Trophoblast cell (in vitro differentiated cells and primary cell): ENCODE measurements around the gene ZFP28.

ENCODE experiments used
- DNase-seq, 2 donors: peaks; one replicate each; pipeline ENCODE4 v3.0.0-alpha.2; 2016
- H2AFZ ChIP-seq: 2 replicates; pipeline ENCODE4 v1.6.1; 2013; ENCODE audit warnings: low read length, moderate library complexity, mild to moderate bottlenecking; ENCODE audit not compliant: insufficient read depth, poor library complexity
- H2AK5ac ChIP-seq: 2 replicates; pipeline ENCODE4 v1.6.1; 2013; ENCODE audit warnings: mild to moderate bottlenecking, low read length
- H2BK120ac ChIP-seq: 2 replicates; pipeline ENCODE4 v1.6.1; 2013; ENCODE audit warnings: low read length, mild to moderate bottlenecking, moderate library complexity; ENCODE audit not compliant: insufficient read depth, poor library complexity
- H2BK12ac ChIP-seq: 2 replicates; pipeline ENCODE4 v1.6.1; 2013; ENCODE audit warnings: mild to moderate bottlenecking, low read length, moderate library complexity
- H2BK5ac ChIP-seq: 2 replicates; pipeline ENCODE4 v1.6.1; 2013; ENCODE audit warnings: low read length, low read depth, moderate library complexity, mild to moderate bottlenecking; ENCODE audit not compliant: poor library complexity
- H3K14ac ChIP-seq: 2 replicates; pipeline ENCODE4 v1.6.1; 2013; ENCODE audit warnings: mild to moderate bottlenecking, low read length
- H3K18ac ChIP-seq: 2 replicates; pipeline ENCODE4 v1.6.1; 2013; ENCODE audit warnings: mild to moderate bottlenecking, low read length
- H3K23ac ChIP-seq: 2 replicates; pipeline ENCODE4 v1.6.1; 2013; ENCODE audit warnings: low read length
- H3K27ac ChIP-seq: 2 replicates; pipeline ENCODE4 v1.5.1; 2013; ENCODE audit warnings: low read depth, mild to moderate bottlenecking, inconsistent platforms, low read length, moderate library complexity
- H3K27me3 ChIP-seq: 2 replicates; pipeline ENCODE4 v1.6.1; 2013; ENCODE audit warnings: inconsistent platforms, mild to moderate bottlenecking, low read length, moderate library complexity; ENCODE audit not compliant: insufficient read depth
- H3K36me3 ChIP-seq, 2 experiments: 1 replicate in 1 of 2; 2 replicates in 1 of 2; pipeline ENCODE4 v1.6.1; 2013; ENCODE audit warnings: low read length in 2 of 2, mild to moderate bottlenecking in 2 of 2, moderate library complexity in 1 of 2; ENCODE audit not compliant: insufficient read depth in 2 of 2, control insufficient read depth in 1 of 2
- H3K4ac ChIP-seq: 2 replicates; pipeline ENCODE4 v1.6.1; 2013; ENCODE audit warnings: low read depth, mild to moderate bottlenecking, low read length, moderate library complexity
- H3K4me1 ChIP-seq, 2 experiments: 1 replicate in 1 of 2; 2 replicates in 1 of 2; pipeline ENCODE4 v1.6.1; 2013; ENCODE audit warnings: low read length in 2 of 2, mild to moderate bottlenecking in 2 of 2, moderate library complexity in 1 of 2; ENCODE audit not compliant: insufficient read depth in 2 of 2, control insufficient read depth in 1 of 2
- H3K4me2 ChIP-seq: 2 replicates; pipeline ENCODE4 v1.6.1; 2013; ENCODE audit warnings: inconsistent platforms, mild to moderate bottlenecking, low read length, moderate library complexity
- H3K4me3 ChIP-seq: 2 replicates; pipeline ENCODE4 v1.5.1; 2013; ENCODE audit warnings: mild to moderate bottlenecking, low read depth, low read length, inconsistent platforms
- H3K79me1 ChIP-seq: one replicate; pipeline ENCODE4 v1.6.1; 2013; ENCODE audit warnings: low read length
- H3K79me2 ChIP-seq: 2 replicates; pipeline ENCODE4 v1.6.1; 2013; ENCODE audit warnings: low read length, mild to moderate bottlenecking; ENCODE audit not compliant: control insufficient read depth, insufficient read depth, poor library complexity
- H3K9ac ChIP-seq: 2 replicates; pipeline ENCODE4 v1.6.1; 2013; ENCODE audit warnings: mild to moderate bottlenecking, low read length
- H3K9me3 ChIP-seq: 2 replicates; pipeline ENCODE4 v1.6.1; 2013; ENCODE audit warnings: low read depth, mild to moderate bottlenecking, control low read depth, inconsistent platforms, low read length; ENCODE audit not compliant: insufficient read depth
- H4K12ac ChIP-seq: 2 replicates; pipeline ENCODE4 v1.6.1; 2013; ENCODE audit warnings: low read depth, mild to moderate bottlenecking, low read length, moderate library complexity
- H4K8ac ChIP-seq: 2 replicates; pipeline ENCODE4 v1.6.1; 2013; ENCODE audit warnings: low read depth, mild to moderate bottlenecking, low read length, moderate library complexity
- H4K91ac ChIP-seq: one replicate; pipeline ENCODE4 v1.6.1; 2013; ENCODE audit warnings: low read depth, mild to moderate bottlenecking, low read length, moderate library complexity
- WGBS: extraction: QIAGEN DNeasy Blood & Tissue Kit; methylation state at CpG from one replicate; pipeline ENCODE4 v1.1.7; 2013; ENCODE audit warnings: missing lambda C conversion rate; ENCODE audit not compliant: insufficient read length, insufficient coverage; ENCODE audit errors: extremely low coverage; 5-methylcytosine and 5-hydroxymethylcytosine counted together

The ZFP28 gene

DNA sequence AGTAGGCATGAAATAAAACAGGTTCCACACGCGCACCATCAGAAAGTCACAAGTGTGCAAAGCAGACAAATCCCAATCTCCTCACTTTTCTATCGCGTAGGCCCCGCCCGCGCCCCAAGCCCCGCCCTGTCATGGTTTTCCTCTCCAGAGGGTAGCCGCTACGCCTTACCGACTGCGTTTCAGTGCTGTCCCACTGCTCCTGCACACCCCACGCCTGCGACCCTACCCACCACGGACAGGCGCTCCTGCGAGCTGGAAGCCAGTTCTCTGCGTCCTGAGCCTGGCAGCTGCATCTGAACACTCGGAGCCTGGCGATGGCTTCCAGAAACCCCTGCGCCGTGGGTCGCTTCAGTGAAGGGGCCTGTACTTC, 28.1 kb downstream of the ZFP28 start:
- no CpG with 5 or more reads among the region's 23 CpGs for WGBS
- H2BK120ac ChIP-seq, result no peak overlapping the region
- peak overlapping the region; percentile 92 for H2AFZ ChIP-seq
- H3K4me3 ChIP-seq, result peak overlapping the region; percentile 87
- peaks cover 9% of the 10 kb centered on the region for H3K79me2 ChIP-seq
- H2BK12ac ChIP-seq, result no peak overlapping the region
- H2BK5ac ChIP-seq, result no peak overlapping the region
- H3K14ac ChIP-seq, result peak overlapping the region; percentile 16
- peaks cover 7% of the 10 kb centered on the region for H3K79me1 ChIP-seq
- H3K27me3 ChIP-seq, result no peaks in the 10 kb centered on the region
- H4K12ac ChIP-seq, result peak overlapping the region; percentile 14
- peak overlapping the region; percentile 8 for H4K91ac ChIP-seq
- peaks cover 5 to 6% of the 10 kb centered on the region in 2 experiments for H3K4me1 ChIP-seq
- H3K9me3 ChIP-seq, result peaks cover 14% of the 10 kb centered on the region
- peak overlapping the region; percentile 82 for H4K8ac ChIP-seq
- DNase-seq, result peak; percentile 0 to 44
- H3K27ac ChIP-seq, result no peak overlapping the region
- no peak overlapping the region for H2AK5ac ChIP-seq
- H3K4ac ChIP-seq, result no peak overlapping the region
- peak overlapping the region; percentile 82 for H3K9ac ChIP-seq
- H3K36me3 ChIP-seq, result peaks cover 5 to 14% of the 10 kb centered on the region in 2 experiments
- H3K23ac ChIP-seq, result no peak overlapping the region
- H3K4me2 ChIP-seq, result peak overlapping the region; percentile 69
- peak overlapping the region; percentile 2 for H3K18ac ChIP-seq

DNA sequence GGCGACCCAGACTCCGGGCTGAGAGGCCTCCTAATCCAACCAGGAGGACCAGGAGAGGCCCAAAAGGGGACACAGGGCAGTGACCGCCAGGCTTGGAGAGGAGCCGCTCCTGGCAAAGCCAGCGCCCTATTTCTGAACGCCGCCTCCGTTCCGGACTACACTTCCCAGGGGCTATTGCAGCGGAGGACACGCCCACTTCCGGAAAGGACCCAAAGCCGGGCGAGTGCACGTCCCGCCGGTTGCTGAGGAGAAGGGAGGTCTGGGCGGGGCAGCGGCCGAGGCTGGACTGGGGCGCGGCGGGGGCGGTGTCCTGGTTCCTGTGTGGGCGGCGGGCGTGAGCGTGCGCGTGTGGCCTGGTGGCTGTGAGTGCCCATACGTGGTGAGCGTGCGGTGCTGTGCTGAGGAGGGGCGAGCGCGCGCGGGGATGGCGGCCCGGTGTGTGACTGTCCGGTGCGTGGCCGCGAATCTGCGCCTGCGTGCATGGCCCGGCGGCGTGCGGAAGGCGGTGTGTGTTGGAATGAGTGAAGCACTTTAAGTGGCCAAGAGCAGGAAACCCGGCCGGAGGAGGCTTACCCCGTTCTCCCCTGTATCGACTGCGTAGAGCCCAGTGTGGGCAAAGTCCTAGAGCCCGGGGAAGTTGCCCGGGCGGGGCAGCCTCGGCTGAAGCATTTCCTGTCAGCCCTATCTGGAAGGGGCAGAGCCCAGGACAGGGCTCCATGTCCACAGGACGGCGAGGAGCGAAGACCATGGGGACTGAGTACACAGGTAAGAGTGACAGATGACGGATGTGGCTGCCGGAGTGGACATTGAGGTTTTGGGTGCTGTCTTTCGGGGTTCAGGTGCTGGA, 28.7 kb downstream of the ZFP28 start, which contains the start of gene ZNF470:
Gene ZNF470 (plus strand): TSS at position 195 of the 847 bp plus-strand sequence. CDS start 2,844 bp downstream, outside the sequence.
- Histone ChIP-seq H2BK120ac (peak within 1 kb of the TSS; percentile 38), H2BK12ac (no peak within 1 kb of the TSS), H3K9me3 (peaks cover 11% of the 10 kb centered on the region), H4K91ac (peak within 1 kb of the TSS; percentile 8), H4K8ac (peak within 1 kb of the TSS; percentile 93), H3K4me2 (peak within 1 kb of the TSS; percentile 69), H3K4ac (peak within 1 kb of the TSS; percentile 9), H4K12ac (peak within 1 kb of the TSS; percentile 37), H3K23ac (no peak within 1 kb of the TSS), H3K36me3 (peaks cover 2 to 14% of the 10 kb centered on the region in 2 experiments), H3K4me3 (peak within 1 kb of the TSS; percentile 87), H3K4me1 (peaks cover 5 to 6% of the 10 kb centered on the region in 2 experiments), H3K27me3 (no peaks in the 10 kb centered on the region), H3K79me2 (peaks cover 9% of the 10 kb centered on the region), H3K18ac (peak within 1 kb of the TSS; percentile 80), H3K79me1 (peaks cover 7% of the 10 kb centered on the region), H3K14ac (peak within 1 kb of the TSS; percentile 46), H3K9ac (peak within 1 kb of the TSS; percentile 82), H3K27ac (no peak within 1 kb of the TSS), H2AFZ (peak within 1 kb of the TSS; percentile 92), H2BK5ac (no peak within 1 kb of the TSS), H2AK5ac (no peak within 1 kb of the TSS)
- no CpG with 5 or more reads among the region's 66 CpGs for WGBS
- peak; percentile 92 to 95 for DNase-seq

- Histone ChIP-seq H2BK5ac (no peak overlapping the region), H3K27ac (no peak overlapping the region), H3K4ac (no peak overlapping the region), H3K4me3 (no peak overlapping the region), H3K79me2 (peaks cover 4% of the 10 kb centered on the region), H3K18ac (no peak overlapping the region), H3K27me3 (no peaks in the 10 kb centered on the region), H4K91ac (no peak overlapping the region), H2BK120ac (no peak overlapping the region), H3K4me2 (no peak overlapping the region), H4K12ac (no peak overlapping the region), H3K79me1 (peaks cover under 1% of the 10 kb centered on the region), H3K36me3 (peaks cover 2 to 16% of the 10 kb centered on the region in 2 experiments), H2AK5ac (no peak overlapping the region), H2AFZ (no peak overlapping the region), H4K8ac (no peak overlapping the region), H3K14ac (no peak overlapping the region), H3K9ac (no peak overlapping the region), H3K23ac (no peak overlapping the region), H2BK12ac (no peak overlapping the region), H3K4me1 (peaks cover 5 to 6% of the 10 kb centered on the region in 2 experiments), H3K9me3 (peaks cover 12% of the 10 kb centered on the region)
- no CpG with 5 or more reads among the region's 2 CpGs for WGBS
- DNase-seq, result no peak
Measured at GRCh38 chr19:56572589-56572988, 33.8 kb downstream of the ZFP28 start.

DNA sequence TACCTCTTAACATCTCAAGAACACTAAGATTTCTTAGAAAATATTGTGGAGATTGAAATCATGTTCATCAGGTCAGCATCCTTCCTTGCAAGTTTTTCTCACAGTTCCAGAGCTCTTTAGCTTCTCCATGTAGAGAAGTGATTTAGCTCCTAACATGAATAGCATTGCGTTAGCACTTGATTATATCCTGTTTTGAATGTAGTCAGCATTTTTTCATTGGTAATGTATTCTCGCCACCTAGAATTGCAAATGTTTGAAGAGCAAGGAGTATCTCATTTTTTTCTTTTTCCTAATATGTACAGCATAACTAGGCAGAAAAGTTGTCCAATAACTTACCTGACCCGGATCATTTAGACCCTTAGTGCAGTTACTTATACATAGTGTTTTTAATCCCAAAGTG, 35.2 kb downstream of the ZFP28 start:
- H2BK12ac ChIP-seq, result no peak overlapping the region
- no peak overlapping the region for H4K8ac ChIP-seq
- H4K91ac ChIP-seq, result no peak overlapping the region
- no peaks in the 10 kb centered on the region for H3K79me2 ChIP-seq
- H3K18ac ChIP-seq, result no peak overlapping the region
- no peak for DNase-seq
- no peak overlapping the region for H2AFZ ChIP-seq
- H3K4ac ChIP-seq, result no peak overlapping the region
- H3K36me3 ChIP-seq, result peaks cover 2 to 20% of the 10 kb centered on the region in 2 experiments
- no peaks in the 10 kb centered on the region for H3K27me3 ChIP-seq
- no peak overlapping the region for H3K9ac ChIP-seq
- peaks cover 16% of the 10 kb centered on the region for H3K9me3 ChIP-seq
- no peak overlapping the region for H2AK5ac ChIP-seq
- no peak overlapping the region for H2BK120ac ChIP-seq
- no peak overlapping the region for H4K12ac ChIP-seq
- H3K4me1 ChIP-seq, result no peaks in the 10 kb centered on the region
- H3K23ac ChIP-seq, result no peak overlapping the region
- H3K4me2 ChIP-seq, result no peak overlapping the region
- no peak overlapping the region for H2BK5ac ChIP-seq
- no peak overlapping the region for H3K27ac ChIP-seq
- no peaks in the 10 kb centered on the region for H3K79me1 ChIP-seq
- no CpG with 5 or more reads among the region's 3 CpGs for WGBS
- H3K4me3 ChIP-seq, result no peak overlapping the region
- no peak overlapping the region for H3K14ac ChIP-seq
